ENCODE results near the gene CHKA. TPM values are rescaled to one million over a fixed set of nuclear protein-coding genes. Genes with fewer than 3 reads are reported as not detected.

Gene CHKA
- total RNA-seq, 1 experiment from 2014 or later, result 136 TPM

GRCh38 chr11:68032003-68032402 lies 89.2 kb downstream of the CHKA start:
- in situ Hi-C loops (cut with HindIII; ENCODE audit: low pct_unique_long_range_greater_than_20kb, low sequenced_read_pairs), result no loop called here

DNA sequence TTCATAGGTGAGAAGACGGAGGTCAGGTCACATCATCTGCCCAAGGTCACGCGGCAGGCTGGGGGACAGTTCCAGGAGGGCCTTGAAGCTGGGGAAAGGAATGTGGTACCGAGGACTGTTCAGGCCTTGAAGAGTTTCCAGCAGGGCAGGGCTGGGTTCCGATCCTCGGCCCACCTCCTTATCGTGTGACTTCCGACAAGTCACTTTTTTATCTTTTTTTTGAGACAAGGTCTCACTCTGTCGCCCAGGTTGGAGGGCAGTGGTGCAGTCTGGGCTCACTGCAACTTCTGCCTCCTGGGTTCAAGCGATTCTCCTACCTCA lies 90.1 kb downstream of the CHKA start:
- Histone ChIP-seq H3K4me1 (ENCODE audit: control insufficient read depth, insufficient read depth, low read length) (peaks cover 31% of the 10 kb centered on the region), H3K4me3 (ENCODE audit: low read depth in 2 of 2, low read length in 2 of 2) (peak overlapping the region; percentile 89 to 91), H3K27me3 (ENCODE audit: control insufficient read depth, insufficient read depth, low read length) (no peaks in the 10 kb centered on the region), H3K27ac (ENCODE audit: low read length) (peak overlapping the region; percentile 98), H3K9me3 (ENCODE audit: control insufficient read depth, insufficient read depth, low read depth, low read length) (no peaks in the 10 kb centered on the region), H3K36me3 (ENCODE audit: control insufficient read depth, insufficient read depth, low read length) (0 out of 2 replicates have a peak, but pooled peaks cover 3% of the 10 kb centered on the region)
- ChIA-PET POLR2A (interaction anchor here (0.6 kb wide), 1 partner anchor 171 kb away, joined by 6 read pairs; no protein-coding TSS in a partner anchor), CTCF (no interaction called here)
- intact Hi-C loops (cut with micrococcal nuclease; ENCODE audit: unreplicated experiment) (no loop called here), in situ Hi-C loops (cut with HindIII; ENCODE audit: low pct_unique_long_range_greater_than_20kb, low sequenced_read_pairs) (no loop called here)
- TF ChIP-seq TCF7L2 (IDR thresholded peaks at IDR 0.05; ENCODE audit: low read depth, low read length) (no peak), CTCF (IDR thresholded peaks at IDR 0.05) (no peak), SIN3A (IDR thresholded peaks at IDR 0.05; ENCODE audit: borderline replicate concordance, insufficient read depth, low read depth, low read length) (no peak)
- TF ChIP-seq, protein P1, sequence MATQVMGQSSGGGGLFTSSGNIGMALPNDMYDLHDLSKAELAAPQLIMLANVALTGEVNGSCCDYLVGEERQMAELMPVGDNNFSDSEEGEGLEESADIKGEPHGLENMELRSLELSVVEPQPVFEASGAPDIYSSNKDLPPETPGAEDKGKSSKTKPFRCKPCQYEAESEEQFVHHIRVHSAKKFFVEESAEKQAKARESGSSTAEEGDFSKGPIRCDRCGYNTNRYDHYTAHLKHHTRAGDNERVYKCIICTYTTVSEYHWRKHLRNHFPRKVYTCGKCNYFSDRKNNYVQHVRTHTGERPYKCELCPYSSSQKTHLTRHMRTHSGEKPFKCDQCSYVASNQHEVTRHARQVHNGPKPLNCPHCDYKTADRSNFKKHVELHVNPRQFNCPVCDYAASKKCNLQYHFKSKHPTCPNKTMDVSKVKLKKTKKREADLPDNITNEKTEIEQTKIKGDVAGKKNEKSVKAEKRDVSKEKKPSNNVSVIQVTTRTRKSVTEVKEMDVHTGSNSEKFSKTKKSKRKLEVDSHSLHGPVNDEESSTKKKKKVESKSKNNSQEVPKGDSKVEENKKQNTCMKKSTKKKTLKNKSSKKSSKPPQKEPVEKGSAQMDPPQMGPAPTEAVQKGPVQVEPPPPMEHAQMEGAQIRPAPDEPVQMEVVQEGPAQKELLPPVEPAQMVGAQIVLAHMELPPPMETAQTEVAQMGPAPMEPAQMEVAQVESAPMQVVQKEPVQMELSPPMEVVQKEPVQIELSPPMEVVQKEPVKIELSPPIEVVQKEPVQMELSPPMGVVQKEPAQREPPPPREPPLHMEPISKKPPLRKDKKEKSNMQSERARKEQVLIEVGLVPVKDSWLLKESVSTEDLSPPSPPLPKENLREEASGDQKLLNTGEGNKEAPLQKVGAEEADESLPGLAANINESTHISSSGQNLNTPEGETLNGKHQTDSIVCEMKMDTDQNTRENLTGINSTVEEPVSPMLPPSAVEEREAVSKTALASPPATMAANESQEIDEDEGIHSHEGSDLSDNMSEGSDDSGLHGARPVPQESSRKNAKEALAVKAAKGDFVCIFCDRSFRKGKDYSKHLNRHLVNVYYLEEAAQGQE (IDR thresholded peaks at IDR 0.05; ENCODE audit: insufficient read depth in 1 of 2, low read depth in 2 of 2, low read length in 1 of 2), result no peak
- no TSS peak for BruUV-seq (replicated peaks)
- DNase-seq (ENCODE audit: low read depth, low spot score) (no peak), ATAC-seq (no peak)

More at GRCh38 chr11:68032003-68032402, 89.2 kb downstream of the CHKA start:
- Histone ChIP-seq H3K27ac (ENCODE audit: low read length) (peak overlapping the region; percentile 98), H3K4me3 (ENCODE audit: low read depth in 2 of 2, low read length in 2 of 2) (peak overlapping the region; percentile 89 to 91; a peak in 2 of 4 replicates), H3K9me3 (ENCODE audit: control insufficient read depth, insufficient read depth, low read depth, low read length) (no peaks in the 10 kb centered on the region), H3K27me3 (ENCODE audit: control insufficient read depth, insufficient read depth, low read length) (no peaks in the 10 kb centered on the region), H3K36me3 (ENCODE audit: control insufficient read depth, insufficient read depth, low read length) (0 out of 2 replicates have a peak, but pooled peaks cover 3% of the 10 kb centered on the region), H3K4me1 (ENCODE audit: control insufficient read depth, insufficient read depth, low read length) (peaks cover 31% of the 10 kb centered on the region)
- no TSS peak for BruUV-seq (replicated peaks)
- no peak for DNase-seq (ENCODE audit: low read depth, low spot score)
- TF ChIP-seq, protein P1 (IDR thresholded peaks at IDR 0.05; ENCODE audit: insufficient read depth in 1 of 2, low read depth in 2 of 2, low read length in 1 of 2), result no peak
- no peak for TF ChIP-seq POLR2AphosphoS5 (IDR thresholded peaks at IDR 0.05; ENCODE audit: low read depth, low read length)
- ChIA-PET CTCF (no interaction called here), POLR2A (no interaction called here)
- intact Hi-C loops (cut with micrococcal nuclease; ENCODE audit: unreplicated experiment), result no loop called here
- ATAC-seq, result no peak

Measured in Panc1 (cell line).